ENCODE results near the gene COBL. TPM values are rescaled to one million over a fixed set of nuclear protein-coding genes. Genes with fewer than 3 reads are reported as not detected.
"Not testable (repeated sequence)": the region's sequence is repeated elsewhere in the genome, so short reads cannot be mapped to it uniquely, and the experiment has no call there.

The COBL gene
- total RNA-seq, 4 donors from 2014 or later, result 17.2 to 59.7 (median 31.0) TPM

- H3K27ac ChIP-seq, result no peak overlapping the region
- 86 to 89% methylated on average over 1 to 3 of the region's 3 CpGs for WGBS, 2 donors (ENCODE audit: low coverage in 1 of 2)
- no peaks in the 10 kb centered on the region for H3K36me3 ChIP-seq
- no peak for TF ChIP-seq EP300 (IDR thresholded peaks at IDR 0.05)
- no peak for TF ChIP-seq POLR2AphosphoS5 (IDR thresholded peaks at IDR 0.05)
- no peak for TF ChIP-seq CTCF (IDR thresholded peaks at IDR 0.05)
- no peak for TF ChIP-seq POLR2A (IDR thresholded peaks at IDR 0.05)
- H3K4me3 ChIP-seq, result no peak overlapping the region
- no peaks in the 10 kb centered on the region for H3K4me1 ChIP-seq
- H3K27me3 ChIP-seq, result no peaks in the 10 kb centered on the region
- no peak for ATAC-seq
- H3K9me3 ChIP-seq, result no peaks in the 10 kb centered on the region
Observed at GRCh38 chr7:51210766-51211165, 105.8 kb downstream of the COBL start.

GRCh38 chr7:51209426-51209825 is 107.2 kb downstream of the COBL start:
- Histone ChIP-seq H3K36me3 (no peaks in the 10 kb centered on the region), H3K9me3 (peaks cover 0 to 2% (median 0%) of the 10 kb centered on the region in 3 donors), H3K4me3 (no peak overlapping the region), H3K27me3 (no peaks in the 10 kb centered on the region), H3K4me1 (no peaks in the 10 kb centered on the region), H3K27ac (no peak overlapping the region)
- 51 to 93% methylated on average over 2 of the region's 6 CpGs for WGBS, 2 donors (ENCODE audit: low coverage in 1 of 2)
- TF ChIP-seq EP300 (IDR thresholded peaks at IDR 0.05), result no peak
- no peak for TF ChIP-seq CTCF (IDR thresholded peaks at IDR 0.05)
- no peak for TF ChIP-seq POLR2A (IDR thresholded peaks at IDR 0.05)
- no peak for TF ChIP-seq POLR2AphosphoS5 (IDR thresholded peaks at IDR 0.05)
- no peak for ATAC-seq

DNA sequence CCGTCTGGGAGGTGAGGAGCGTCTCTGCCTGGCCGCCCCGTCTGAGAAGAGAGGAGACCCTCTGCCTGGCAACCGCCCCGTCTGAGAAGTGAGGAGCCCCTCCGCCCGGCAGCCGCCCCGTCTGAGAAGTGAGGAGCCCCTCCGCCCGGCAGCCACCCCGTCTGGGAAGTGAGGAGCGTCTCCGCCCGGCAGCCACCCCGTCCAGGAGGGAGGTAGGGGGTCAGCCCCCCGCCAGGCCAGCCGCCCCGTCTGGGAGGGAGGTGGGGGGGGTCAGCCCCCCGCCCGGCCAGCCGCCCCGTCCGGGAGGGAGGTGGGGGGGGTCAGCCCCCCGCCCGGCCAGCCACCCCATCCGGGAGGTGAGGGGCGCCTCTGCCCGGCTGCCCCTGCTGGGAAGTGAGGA is 108.5 kb downstream of the COBL start:
- H3K27ac ChIP-seq, H3K9me3 ChIP-seq, H3K36me3 ChIP-seq, H3K4me3 ChIP-seq, ATAC-seq, H3K27me3 ChIP-seq, H3K4me1 ChIP-seq: not testable (repeated sequence)
- WGBS, 2 donors (ENCODE audit: low coverage in 1 of 2), result no CpG with 5 or more reads among the region's 30 CpGs

- TF ChIP-seq POLR2AphosphoS5 (IDR thresholded peaks at IDR 0.05) (no peak), POLR2A (IDR thresholded peaks at IDR 0.05) (no peak), CTCF (IDR thresholded peaks at IDR 0.05) (no peak), EP300 (IDR thresholded peaks at IDR 0.05) (no peak)
- WGBS, 2 donors (ENCODE audit: low coverage in 1 of 2), result 70% methylated on average over 1 of the region's 1 CpG; no CpG with 5 or more reads in 1 of the 2 donors
- H3K27ac ChIP-seq, result no peak overlapping the region
- H3K27me3 ChIP-seq, result no peaks in the 10 kb centered on the region
- peaks cover 0 to 11% (median 2%) of the 10 kb centered on the region in 3 donors for H3K9me3 ChIP-seq
- no peak for ATAC-seq
- H3K4me3 ChIP-seq, result no peak overlapping the region
- H3K4me1 ChIP-seq, result no peaks in the 10 kb centered on the region
- H3K36me3 ChIP-seq, result no peaks in the 10 kb centered on the region
Observed at GRCh38 chr7:51198654-51199053, 118.0 kb downstream of the COBL start.

DNA sequence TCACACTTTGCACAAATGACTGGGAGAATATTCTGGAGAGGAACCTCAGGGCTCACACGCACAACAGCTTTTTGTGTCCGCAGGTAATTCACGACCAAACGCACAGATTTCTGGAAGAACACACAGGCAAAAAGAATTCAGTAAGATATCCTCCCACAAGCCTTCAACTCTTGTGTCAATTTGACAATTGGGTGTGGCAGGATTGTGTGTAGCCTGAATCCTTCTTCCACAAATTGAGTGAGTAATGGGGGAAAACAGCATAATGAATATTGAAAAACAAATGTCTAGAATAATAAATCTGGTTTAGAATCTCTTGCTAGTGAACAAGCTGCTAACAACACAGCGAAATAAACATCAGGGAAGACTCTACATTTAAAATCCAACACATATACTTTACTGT is 125.6 kb downstream of the COBL start:
- peaks cover 0 to 8% of the 10 kb centered on the region in 2 donors for H3K36me3 ChIP-seq
- H3K9me3 ChIP-seq, result no peaks in the 10 kb centered on the region
- H3K4me3 ChIP-seq, result no peak overlapping the region
- H3K27ac ChIP-seq, result no peak overlapping the region
- H3K4me1 ChIP-seq, result peaks cover 0 to 32% (median 0%) of the 10 kb centered on the region in 3 donors
- 90% methylated on average over 1 to 2 of the region's 5 CpGs for WGBS, 2 donors (ENCODE audit: low coverage in 1 of 2)
- H3K27me3 ChIP-seq, result no peaks in the 10 kb centered on the region
- ATAC-seq, result no peak
- TF ChIP-seq POLR2A (IDR thresholded peaks at IDR 0.05) (no peak), POLR2AphosphoS5 (IDR thresholded peaks at IDR 0.05) (no peak), EP300 (IDR thresholded peaks at IDR 0.05) (no peak), CTCF (IDR thresholded peaks at IDR 0.05) (no peak)
